OCI-LY1 (cell line): ENCODE measurements around the gene MRAS.

Experiments used
- H2AFZ ChIP-seq: fragments of 200-600 bp; sonication (generic), shearing (Covaris generic); 2 replicates; pipeline ENCODE4 v1.6.0; 2014; ENCODE audit warnings: antibody characterized with exemption, mild to moderate bottlenecking, low read length
- H3F3A ChIP-seq: fragments of 200-600 bp; sonication (generic), shearing (Covaris generic); 2 replicates; pipeline ENCODE4 v1.6.0; 2014; ENCODE audit warnings: mild to moderate bottlenecking, antibody characterized with exemption, low read length, moderate library complexity; ENCODE audit not compliant: insufficient read depth
- H3K27ac ChIP-seq: fragments of 200-600 bp; sonication (generic); 2 replicates; pipeline ENCODE4 v1.5.1; 2014; ENCODE audit warnings: low read length, mixed run types, mild to moderate bottlenecking, low read depth; ENCODE audit not compliant: poor library complexity, severe bottlenecking
- H3K27me3 ChIP-seq: fragments of 200-600 bp; sonication (generic); 2 replicates; pipeline ENCODE4 v1.6.0; 2014; ENCODE audit warnings: antibody characterized with exemption, mild to moderate bottlenecking, low read length, moderate library complexity; ENCODE audit not compliant: insufficient read depth
- H3K36me3 ChIP-seq: fragments of 200-600 bp; sonication (generic); 2 replicates; pipeline ENCODE4 v1.6.1; 2014; ENCODE audit warnings: mild to moderate bottlenecking, antibody characterized with exemption, low read length, moderate library complexity, mixed read lengths; ENCODE audit not compliant: insufficient read depth
- H3K4me1 ChIP-seq: fragments of 200-600 bp; sonication (generic); 2 replicates; pipeline ENCODE4 v1.5.1; 2014; ENCODE audit warnings: mild to moderate bottlenecking, low read length, moderate library complexity; ENCODE audit not compliant: insufficient read depth, severe bottlenecking
- H3K4me2 ChIP-seq: fragments of 200-600 bp; sonication (generic), shearing (Covaris generic); 2 replicates; pipeline ENCODE4 v1.6.1; 2014; ENCODE audit warnings: low read length
- H3K4me3 ChIP-seq: fragments of 200-600 bp; sonication (generic); 2 replicates; pipeline ENCODE4 v1.5.1; 2014; ENCODE audit warnings: low read length, low read depth, mild to moderate bottlenecking, mixed read lengths; ENCODE audit not compliant: poor library complexity, severe bottlenecking
- H3K79me2 ChIP-seq: fragments of 200-600 bp; shearing (Covaris generic); 2 replicates; pipeline ENCODE4 v1.6.1; 2016; ENCODE audit warnings: mixed run types, low read length, mixed read lengths; ENCODE audit not compliant: insufficient read depth
- H3K9ac ChIP-seq: fragments of 200-600 bp; sonication (generic), shearing (Covaris generic); 2 replicates; pipeline ENCODE4 v1.6.1; 2014; ENCODE audit warnings: mild to moderate bottlenecking, low read length, mixed read lengths
- H3K9me2 ChIP-seq: fragments of 200-600 bp; sonication (generic), shearing (Covaris generic); 2 replicates; pipeline ENCODE4 v1.6.1; 2014; ENCODE audit warnings: low read depth, mild to moderate bottlenecking, low read length, mixed read lengths
- H3K9me3 ChIP-seq: fragments of 200-600 bp; shearing (Covaris generic); 2 replicates; pipeline ENCODE4 v1.6.1; 2014; ENCODE audit warnings: low read length, mixed read lengths
- H4K20me1 ChIP-seq: fragments of 200-600 bp; sonication (generic), shearing (Covaris generic); 2 replicates; pipeline ENCODE4 v1.6.0; 2016; ENCODE audit warnings: mild to moderate bottlenecking, low read length; ENCODE audit not compliant: insufficient read depth
- CTCF ChIP-seq: fragments of 200-600 bp; sonication (generic), shearing (Covaris generic); IDR thresholded peaks from 2 replicates; pipeline ENCODE4 v1.5.1; 2017; ENCODE audit warnings: mild to moderate bottlenecking, antibody characterized with exemption, low read length, moderate library complexity, mixed read lengths
- EZH2 ChIP-seq: fragments of 200-600 bp; sonication (generic), shearing (Covaris generic); IDR thresholded peaks from 2 replicates; pipeline ENCODE4 v1.8.0; 2017; ENCODE audit warnings: borderline replicate concordance, mixed run types, mild to moderate bottlenecking, antibody characterized with exemption, low read length, moderate library complexity, mixed read lengths

The MRAS gene

GRCh38 chr3:138396752-138397410, 48.5 kb downstream of the MRAS start:
- no peaks in the 10 kb centered on the region for H3K9me2 ChIP-seq

GRCh38 chr3:138397983-138398382, 49.6 kb downstream of the MRAS start:
- H3K27me3 ChIP-seq, result no peaks in the 10 kb centered on the region

More at GRCh38 chr3:138396752-138397410, 48.5 kb downstream of the MRAS start:
- H3F3A ChIP-seq, result no peaks in the 10 kb centered on the region
- H3K9ac ChIP-seq, result no peak overlapping the region
- TF ChIP-seq CTCF (no peak), EZH2 (no peak)
- no peaks in the 10 kb centered on the region for H3K36me3 ChIP-seq
- H2AFZ ChIP-seq, result no peak overlapping the region
- H3K4me1 ChIP-seq, result no peaks in the 10 kb centered on the region
- no peak overlapping the region for H3K4me3 ChIP-seq
- no peak overlapping the region for H3K4me2 ChIP-seq
- no peaks in the 10 kb centered on the region for H3K79me2 ChIP-seq
- H4K20me1 ChIP-seq, result no peaks in the 10 kb centered on the region
- H3K9me3 ChIP-seq, result no peaks in the 10 kb centered on the region
- no peaks in the 10 kb centered on the region for H3K27me3 ChIP-seq
- no peak overlapping the region for H3K27ac ChIP-seq

GRCh38 chr3:138398791-138399575, 50.6 kb downstream of the MRAS start:
- Histone ChIP-seq H3K27me3 (no peaks in the 10 kb centered on the region), H3K36me3 (no peaks in the 10 kb centered on the region), H2AFZ (no peak overlapping the region), H3K79me2 (no peaks in the 10 kb centered on the region), H3K4me1 (no peaks in the 10 kb centered on the region), H3F3A (no peaks in the 10 kb centered on the region), H3K9me3 (no peaks in the 10 kb centered on the region), H4K20me1 (no peaks in the 10 kb centered on the region), H3K4me3 (no peak overlapping the region), H3K9ac (no peak overlapping the region), H3K9me2 (no peaks in the 10 kb centered on the region), H3K4me2 (no peak overlapping the region), H3K27ac (no peak overlapping the region)
- TF ChIP-seq CTCF (no peak), EZH2 (no peak)

More at GRCh38 chr3:138397983-138398382, 49.6 kb downstream of the MRAS start:
- TF ChIP-seq CTCF (peak; percentile 27; the same call in 1 of the 2 replicates), EZH2 (no peak)
- no peak overlapping the region for H2AFZ ChIP-seq
- H3K36me3 ChIP-seq, result no peaks in the 10 kb centered on the region
- H3K9me2 ChIP-seq, result no peaks in the 10 kb centered on the region
- H3F3A ChIP-seq, result no peaks in the 10 kb centered on the region
- no peaks in the 10 kb centered on the region for H3K4me1 ChIP-seq
- no peaks in the 10 kb centered on the region for H3K79me2 ChIP-seq
- no peaks in the 10 kb centered on the region for H3K9me3 ChIP-seq
- no peaks in the 10 kb centered on the region for H4K20me1 ChIP-seq
- no peak overlapping the region for H3K27ac ChIP-seq
- H3K4me3 ChIP-seq, result no peak overlapping the region
- no peak overlapping the region for H3K9ac ChIP-seq
- H3K4me2 ChIP-seq, result no peak overlapping the region
